HEK293 (cell line): ENCODE measurements around the gene FAM229A.

ENCODE experiments used
- CTCF ChIA-PET: fragments of 350-600 bp; formaldehyde crosslinking; extraction: SDS; loops from one replicate; lab custom pipeline; 2021; ENCODE audit warnings: antibody characterized with exemption; lab: Yijun Ruan, JAX
- POLR2A ChIA-PET: fragments of 300-600 bp; formaldehyde crosslinking; extraction: SDS; loops from one replicate; lab custom pipeline; 2020; ENCODE audit warnings: antibody characterized with exemption, inconsistent platforms; lab: Yijun Ruan, JAX
- H3K27ac ChIP-seq: fragments of 200-500 bp; sonication (Bioruptor generic); 2 replicates; pipeline ENCODE4 v1.5.1; 2014; ENCODE audit warnings: low read depth, low read length, control low read depth, inconsistent platforms; ENCODE audit errors: extremely low read depth
- H3K36me3 ChIP-seq, 2 experiments: fragments of 200-500 bp in 1 of 2; sonication (Bioruptor generic) in 1 of 2; 1 replicate in 1 of 2; 2 replicates in 1 of 2; pipeline ENCODE4 v1.5.1; 2014 to 2017; ENCODE audit warnings: inconsistent platforms in 2 of 2, low read length in 2 of 2; ENCODE audit not compliant: control insufficient read depth in 2 of 2, insufficient read depth in 1 of 2
- H3K4me1 ChIP-seq: fragments of 200-500 bp; sonication (Bioruptor generic); 2 replicates; pipeline ENCODE4 v1.5.1; 2014; ENCODE audit warnings: mild to moderate bottlenecking, low read length, inconsistent platforms; ENCODE audit not compliant: control insufficient read depth, insufficient read depth
- H3K4me3 ChIP-seq: 2 replicates; pipeline ENCODE4 v1.5.1; 2011; ENCODE audit warnings: low read depth, mild to moderate bottlenecking, control low read depth, low read length, moderate library complexity
- H3K9me3 ChIP-seq: fragments of 200-500 bp; sonication (Bioruptor generic); 2 replicates; pipeline ENCODE4 v1.5.1; 2014; ENCODE audit warnings: low read depth, low read length, inconsistent platforms; ENCODE audit not compliant: control insufficient read depth, insufficient read depth
- HOXC10 ChIP-seq: sonication (generic); formaldehyde crosslinking; IDR thresholded peaks from 2 replicates; pipeline ENCODE4 v1.8.1; 2023; ENCODE audit warnings: mild to moderate bottlenecking, missing genetic modification reagents
- SCRT1 ChIP-seq: fragments of 450-650 bp; formaldehyde crosslinking; IDR thresholded peaks from 2 replicates; pipeline ENCODE4 v1.5.1; 2016; ENCODE audit warnings: missing biosample characterization, missing genetic modification characterization, borderline replicate concordance
- SETDB1 ChIP-seq: IDR thresholded peaks from one replicate; pipeline ENCODE4 v1.6.1; 2017; ENCODE audit warnings: mild to moderate bottlenecking, low read length, moderate library complexity, mixed read lengths; ENCODE audit not compliant: insufficient read length
- SP7 ChIP-seq: fragments of 450-650 bp; formaldehyde crosslinking; IDR thresholded peaks from 2 replicates; pipeline ENCODE4 v1.5.1; 2016; ENCODE audit warnings: missing biosample characterization, missing genetic modification characterization
- ZBTB21 ChIP-seq: fragments of 450-650 bp; formaldehyde crosslinking; IDR thresholded peaks from 2 replicates; pipeline ENCODE4 v1.5.1; 2017; ENCODE audit warnings: missing biosample characterization, missing genetic modification characterization
- ZEB2 ChIP-seq: fragments of 450-650 bp; formaldehyde crosslinking; IDR thresholded peaks from 2 replicates; pipeline ENCODE4 v1.5.1; 2016; ENCODE audit warnings: missing biosample characterization, missing genetic modification characterization
- ZNF248 ChIP-seq: fragments of 450-650 bp; formaldehyde crosslinking; IDR thresholded peaks from 2 replicates; pipeline ENCODE4 v1.5.1; 2017; ENCODE audit warnings: missing biosample characterization, missing genetic modification characterization
- ZNF37A ChIP-seq: fragments of 450-650 bp; IDR thresholded peaks from 2 replicates; pipeline ENCODE4 v1.5.1; 2018; ENCODE audit warnings: missing biosample characterization, missing genetic modification characterization
- ZNF416 ChIP-seq: fragments of 450-650 bp; formaldehyde crosslinking; IDR thresholded peaks from 2 replicates; pipeline ENCODE4 v1.5.1; 2016; ENCODE audit warnings: missing biosample characterization, missing genetic modification characterization
- ZNF530 ChIP-seq: fragments of 450-650 bp; formaldehyde crosslinking; IDR thresholded peaks from 2 replicates; pipeline ENCODE4 v1.5.1; 2016; ENCODE audit warnings: low read depth, missing biosample characterization, missing genetic modification characterization
- ZNF544 ChIP-seq: fragments of 450-650 bp; formaldehyde crosslinking; IDR thresholded peaks from 2 replicates; pipeline ENCODE4 v1.5.0; 2017; ENCODE audit warnings: missing biosample characterization, missing genetic modification characterization
- ZNF555 ChIP-seq: fragments of 450-650 bp; formaldehyde crosslinking; conservative IDR thresholded peaks from 2 replicates; pipeline ENCODE4 v1.5.1; 2017; ENCODE audit warnings: missing biosample characterization, mild to moderate bottlenecking, missing genetic modification characterization, inconsistent platforms
- ZNF561 ChIP-seq: fragments of 450-650 bp; IDR thresholded peaks from 2 replicates; pipeline ENCODE4 v1.5.1; 2018; ENCODE audit warnings: missing biosample characterization, missing genetic modification characterization, borderline replicate concordance
- ZNF629 ChIP-seq: fragments of 450-650 bp; formaldehyde crosslinking; IDR thresholded peaks from 2 replicates; pipeline ENCODE4 v1.5.1; 2017; ENCODE audit warnings: missing biosample characterization, missing genetic modification characterization
- ZNF777 ChIP-seq: fragments of 450-650 bp; formaldehyde crosslinking; IDR thresholded peaks from 2 replicates; pipeline ENCODE4 v1.5.1; 2017; ENCODE audit warnings: missing biosample characterization, missing genetic modification characterization, borderline replicate concordance
- TF ChIP-seq, protein P1 (sequence below): fragments of 450-650 bp; formaldehyde crosslinking; IDR thresholded peaks from 2 replicates; pipeline ENCODE4 v1.5.1; 2016; ENCODE audit warnings: missing biosample characterization, missing genetic modification characterization
- TF ChIP-seq, protein P2 (sequence below): fragments of 450-650 bp; formaldehyde crosslinking; IDR thresholded peaks from 2 replicates; pipeline ENCODE4 v1.5.1; 2016; ENCODE audit warnings: missing biosample characterization, missing genetic modification characterization
- TF ChIP-seq, protein P3 (sequence below): fragments of 450-650 bp; formaldehyde crosslinking; IDR thresholded peaks from 2 replicates; pipeline ENCODE4 v1.5.1; 2016; ENCODE audit warnings: missing biosample characterization, missing genetic modification characterization
- TF ChIP-seq, protein P4 (sequence below): fragments of 450-650 bp; formaldehyde crosslinking; IDR thresholded peaks from 2 replicates; pipeline ENCODE4 v1.5.1; 2017; ENCODE audit warnings: missing biosample characterization, mild to moderate bottlenecking, missing genetic modification characterization, moderate library complexity
- TF ChIP-seq, protein P5 (sequence below): fragments of 450-650 bp; formaldehyde crosslinking; IDR thresholded peaks from 2 replicates; pipeline ENCODE4 v1.5.1; 2016; ENCODE audit warnings: missing biosample characterization, missing genetic modification characterization

The FAM229A gene

DNA sequence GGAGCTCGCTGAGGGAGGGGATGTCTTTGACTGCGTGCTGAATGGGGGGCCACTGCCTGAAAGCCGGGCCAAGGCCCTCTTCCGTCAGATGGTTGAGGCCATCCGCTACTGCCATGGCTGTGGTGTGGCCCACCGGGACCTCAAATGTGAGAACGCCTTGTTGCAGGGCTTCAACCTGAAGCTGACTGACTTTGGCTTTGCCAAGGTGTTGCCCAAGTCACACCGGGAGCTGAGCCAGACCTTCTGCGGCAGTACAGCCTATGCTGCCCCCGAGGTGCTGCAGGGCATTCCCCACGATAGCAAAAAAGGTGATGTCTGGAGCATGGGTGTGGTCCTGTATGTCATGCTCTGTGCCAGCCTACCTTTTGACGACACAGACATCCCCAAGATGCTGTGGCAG lies 1.4 kb upstream of the FAM229A start:
- POLR2A ChIA-PET = interaction anchor here (2.0 kb wide), 1 partner anchor 27 kb away, joined by 6 read pairs; the partner anchor contains the start of gene MARCKSL1
- Histone ChIP-seq H3K9me3 (no peaks in the 10 kb centered on the region), H3K4me3 (no peak overlapping the region), H3K27ac (no peak overlapping the region), H3K4me1 (no peaks in the 10 kb centered on the region)
- CTCF ChIA-PET = interaction anchor here (0.6 kb wide), 1 partner anchor 184 kb away, joined by 3 read pairs; the partner anchor contains the start of gene TXLNA
- TF ChIP-seq ZNF248 (tag by site-specific recombination) = no peak
- TF ChIP-seq, all 188 proteins: peak for 0
- peaks cover 0 to 91% of the 10 kb centered on the region in 2 experiments; a peak in 2 of 3 replicates for H3K36me3 ChIP-seq

DNA sequence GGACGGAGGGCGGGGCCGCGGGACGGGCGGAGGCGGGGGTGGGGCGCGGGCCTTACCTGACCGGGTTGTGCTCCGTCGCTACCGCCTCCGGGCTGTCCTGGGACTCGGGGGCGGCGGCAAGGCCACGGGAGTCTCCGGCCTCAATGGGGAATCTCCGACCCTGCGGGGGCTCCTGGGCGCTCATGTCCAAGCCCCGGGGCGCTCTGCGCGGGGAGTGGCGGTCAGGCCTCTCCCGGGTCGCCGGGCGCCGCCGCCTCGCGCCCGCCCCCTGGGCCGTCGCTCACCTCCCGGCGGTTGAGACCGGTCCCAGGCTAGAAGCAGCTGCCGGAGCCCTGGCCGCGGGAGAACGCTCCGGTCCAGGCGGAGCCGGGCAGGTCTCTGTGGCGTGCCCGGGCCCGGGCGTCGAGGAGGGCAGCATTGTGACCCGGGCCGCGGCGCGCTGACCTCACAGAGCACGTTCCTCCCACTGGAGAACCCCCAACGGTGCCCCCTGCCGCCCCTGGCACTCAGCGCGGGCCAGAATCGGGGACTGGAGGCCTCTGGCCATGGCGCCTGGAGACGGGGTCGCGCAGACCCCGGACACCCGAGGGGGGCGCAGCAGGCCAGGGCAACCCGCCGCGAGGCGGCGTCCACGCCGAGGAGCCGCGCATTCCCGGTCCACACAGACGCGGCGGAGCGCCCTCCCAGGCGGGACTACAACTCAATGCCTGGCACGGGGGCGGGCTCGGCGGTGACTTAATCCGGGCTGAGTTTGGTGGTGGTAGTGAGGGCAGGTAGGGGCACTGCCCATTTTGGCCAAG lies 411 bp downstream of the FAM229A start:
- ChIA-PET CTCF (no interaction called here), POLR2A (interaction anchor here (1.1 to 2.0 kb wide), 2 partner anchors 26 to 29 kb away, joined by 3 to 6 read pairs; partner anchors contain the start of gene MARCKSL1)
- TF ChIP-seq ZBTB21 (no peak), ZNF561 (tag by site-specific recombination) (no peak), ZNF777 (no peak), ZNF544 (tag by site-specific recombination) (no peak), ZNF629 (tag by site-specific recombination) (no peak), SP7 (no peak), ZNF37A (no peak)
- TF ChIP-seq, protein P1, sequence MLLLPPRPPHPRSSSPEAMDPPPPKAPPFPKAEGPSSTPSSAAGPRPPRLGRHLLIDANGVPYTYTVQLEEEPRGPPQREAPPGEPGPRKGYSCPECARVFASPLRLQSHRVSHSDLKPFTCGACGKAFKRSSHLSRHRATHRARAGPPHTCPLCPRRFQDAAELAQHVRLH (tag by site-specific recombination) = no peak
- TF ChIP-seq, protein P2, sequence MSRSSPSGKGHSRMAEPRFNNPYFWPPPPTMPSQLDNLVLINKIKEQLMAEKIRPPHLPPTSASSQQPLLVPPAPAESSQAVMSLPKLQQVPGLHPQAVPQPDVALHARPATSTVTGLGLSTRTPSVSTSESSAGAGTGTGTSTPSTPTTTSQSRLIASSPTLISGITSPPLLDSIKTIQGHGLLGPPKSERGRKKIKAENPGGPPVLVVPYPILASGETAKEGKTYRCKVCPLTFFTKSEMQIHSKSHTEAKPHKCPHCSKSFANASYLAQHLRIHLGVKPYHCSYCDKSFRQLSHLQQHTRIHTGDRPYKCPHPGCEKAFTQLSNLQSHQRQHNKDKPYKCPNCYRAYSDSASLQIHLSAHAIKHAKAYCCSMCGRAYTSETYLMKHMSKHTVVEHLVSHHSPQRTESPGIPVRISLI (tag by site-specific recombination) = no peak
- TF ChIP-seq, protein P3, sequence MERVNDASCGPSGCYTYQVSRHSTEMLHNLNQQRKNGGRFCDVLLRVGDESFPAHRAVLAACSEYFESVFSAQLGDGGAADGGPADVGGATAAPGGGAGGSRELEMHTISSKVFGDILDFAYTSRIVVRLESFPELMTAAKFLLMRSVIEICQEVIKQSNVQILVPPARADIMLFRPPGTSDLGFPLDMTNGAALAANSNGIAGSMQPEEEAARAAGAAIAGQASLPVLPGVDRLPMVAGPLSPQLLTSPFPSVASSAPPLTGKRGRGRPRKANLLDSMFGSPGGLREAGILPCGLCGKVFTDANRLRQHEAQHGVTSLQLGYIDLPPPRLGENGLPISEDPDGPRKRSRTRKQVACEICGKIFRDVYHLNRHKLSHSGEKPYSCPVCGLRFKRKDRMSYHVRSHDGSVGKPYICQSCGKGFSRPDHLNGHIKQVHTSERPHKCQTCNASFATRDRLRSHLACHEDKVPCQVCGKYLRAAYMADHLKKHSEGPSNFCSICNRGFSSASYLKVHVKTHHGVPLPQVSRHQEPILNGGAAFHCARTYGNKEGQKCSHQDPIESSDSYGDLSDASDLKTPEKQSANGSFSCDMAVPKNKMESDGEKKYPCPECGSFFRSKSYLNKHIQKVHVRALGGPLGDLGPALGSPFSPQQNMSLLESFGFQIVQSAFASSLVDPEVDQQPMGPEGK (tag by site-specific recombination) = no peak
- Histone ChIP-seq H3K27ac (no peak overlapping the region), H3K9me3 (no peaks in the 10 kb centered on the region), H3K4me3 (no peak overlapping the region), H3K36me3 (peaks cover 0 to 91% of the 10 kb centered on the region in 2 experiments; a peak in 2 of 3 replicates), H3K4me1 (no peaks in the 10 kb centered on the region)

DNA sequence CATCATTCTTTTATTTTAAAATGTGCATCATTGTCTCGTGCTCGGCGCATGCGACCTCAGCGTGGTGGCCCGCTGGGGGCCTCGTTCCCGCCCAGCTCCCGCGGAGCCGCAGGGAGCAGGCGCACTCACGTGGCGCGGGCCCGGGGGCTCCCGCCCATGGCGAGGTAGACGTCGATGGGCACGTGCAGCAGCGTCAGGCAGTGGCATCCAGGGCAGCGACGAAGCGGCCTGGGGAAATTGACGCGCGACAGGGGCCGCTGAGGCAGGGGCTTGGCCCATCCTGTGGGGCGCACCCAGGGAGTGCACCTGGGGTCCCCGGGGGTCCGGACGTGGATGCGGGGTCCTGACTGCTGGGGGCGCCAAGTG lies 994 bp downstream of the FAM229A start:
- CTCF ChIA-PET = no interaction called here
- no peak for TF ChIP-seq ZNF555
- no peak for TF ChIP-seq HOXC10 (CRISPR knock-in tag)
- TF ChIP-seq SCRT1 (tag by site-specific recombination) = no peak
- TF ChIP-seq, protein P4, sequence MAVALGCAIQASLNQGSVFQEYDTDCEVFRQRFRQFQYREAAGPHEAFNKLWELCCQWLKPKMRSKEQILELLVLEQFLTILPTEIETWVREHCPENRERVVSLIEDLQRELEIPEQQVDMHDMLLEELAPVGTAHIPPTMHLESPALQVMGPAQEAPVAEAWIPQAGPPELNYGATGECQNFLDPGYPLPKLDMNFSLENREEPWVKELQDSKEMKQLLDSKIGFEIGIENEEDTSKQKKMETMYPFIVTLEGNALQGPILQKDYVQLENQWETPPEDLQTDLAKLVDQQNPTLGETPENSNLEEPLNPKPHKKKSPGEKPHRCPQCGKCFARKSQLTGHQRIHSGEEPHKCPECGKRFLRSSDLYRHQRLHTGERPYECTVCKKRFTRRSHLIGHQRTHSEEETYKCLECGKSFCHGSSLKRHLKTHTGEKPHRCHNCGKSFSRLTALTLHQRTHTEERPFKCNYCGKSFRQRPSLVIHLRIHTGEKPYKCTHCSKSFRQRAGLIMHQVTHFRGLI (tag by site-specific recombination) = no peak
- no peak for TF ChIP-seq SETDB1
- no peak for TF ChIP-seq ZNF416
- TF ChIP-seq, protein P5, sequence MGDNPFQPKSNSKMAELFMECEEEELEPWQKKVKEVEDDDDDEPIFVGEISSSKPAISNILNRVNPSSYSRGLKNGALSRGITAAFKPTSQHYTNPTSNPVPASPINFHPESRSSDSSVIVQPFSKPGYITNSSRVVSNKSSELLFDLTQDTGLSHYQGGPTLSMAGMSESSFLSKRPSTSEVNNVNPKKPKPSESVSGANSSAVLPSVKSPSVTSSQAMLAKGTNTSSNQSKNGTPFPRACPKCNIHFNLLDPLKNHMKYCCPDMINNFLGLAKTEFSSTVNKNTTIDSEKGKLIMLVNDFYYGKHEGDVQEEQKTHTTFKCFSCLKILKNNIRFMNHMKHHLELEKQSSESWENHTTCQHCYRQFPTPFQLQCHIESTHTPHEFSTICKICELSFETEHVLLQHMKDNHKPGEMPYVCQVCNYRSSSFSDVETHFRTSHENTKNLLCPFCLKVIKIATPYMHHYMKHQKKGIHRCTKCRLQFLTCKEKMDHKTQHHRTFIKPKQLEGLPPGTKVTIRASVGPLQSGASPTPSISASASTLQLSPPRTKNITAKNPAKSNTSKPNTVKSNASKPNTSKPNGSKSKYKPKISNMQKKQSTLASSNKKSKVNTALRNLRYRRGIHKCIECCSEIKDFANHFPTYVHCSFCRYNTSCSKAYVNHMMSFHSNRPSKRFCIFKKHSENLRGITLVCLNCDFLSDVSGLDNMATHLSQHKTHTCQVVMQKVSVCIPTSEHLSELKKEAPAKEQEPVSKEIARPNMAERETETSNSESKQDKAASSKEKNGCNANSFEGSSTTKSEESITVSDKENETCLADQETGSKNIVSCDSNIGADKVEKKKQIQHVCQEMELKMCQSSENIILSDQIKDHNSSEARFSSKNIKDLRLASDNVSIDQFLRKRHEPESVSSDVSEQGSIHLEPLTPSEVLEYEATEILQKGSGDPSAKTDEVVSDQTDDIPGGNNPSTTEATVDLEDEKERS (tag by site-specific recombination) = no peak
- no peak for TF ChIP-seq ZNF248 (tag by site-specific recombination)
- TF ChIP-seq ZEB2 (tag by site-specific recombination) = no peak
- no peak for TF ChIP-seq ZNF530 (tag by site-specific recombination)
- POLR2A ChIA-PET = interaction anchor here (1.1 kb wide), 1 partner anchor 29 kb away, joined by 3 read pairs; no protein-coding TSS in a partner anchor
- Histone ChIP-seq H3K4me3 (no peak overlapping the region), H3K36me3 (peaks cover 0 to 86% of the 10 kb centered on the region in 2 experiments; a peak in 2 of 3 replicates), H3K4me1 (no peaks in the 10 kb centered on the region), H3K27ac (no peak overlapping the region), H3K9me3 (no peaks in the 10 kb centered on the region)
